WERI-Rb-1 (cell line): Measurements from ENCODE around the gene JPH3.

Experiments
- DNase-seq: peaks from one replicate; pipeline ENCODE4 v3.0.0-alpha.2; 2020
- H3K27ac ChIP-seq: fragments of 250-450 bp; sonication (Bioruptor Pico); 2 replicates; pipeline ENCODE4 v1.5.1; 2020; ENCODE audit warnings: mild to moderate bottlenecking, moderate library complexity
- H3K27me3 ChIP-seq: fragments of 250-450 bp; sonication (Bioruptor Pico); 2 replicates; pipeline ENCODE4 v1.5.1; 2021; ENCODE audit warnings: mild to moderate bottlenecking, low read depth, moderate library complexity; ENCODE audit not compliant: insufficient read depth, severe bottlenecking
- H3K36me3 ChIP-seq: fragments of 250-450 bp; sonication (Bioruptor Pico); 2 replicates; pipeline ENCODE4 v1.5.1; 2020; ENCODE audit warnings: mild to moderate bottlenecking, moderate library complexity
- H3K4me3 ChIP-seq: 2 replicates; pipeline ENCODE4 v1.5.1; 2011; ENCODE audit warnings: low read depth, mild to moderate bottlenecking, control low read depth, low read length
- H3K9me3 ChIP-seq: fragments of 250-450 bp; sonication (Bioruptor Pico); 2 replicates; pipeline ENCODE4 v1.5.1; 2021; ENCODE audit warnings: mild to moderate bottlenecking, moderate library complexity; ENCODE audit not compliant: severe bottlenecking
- TF ChIP-seq, protein P1 (sequence below): IDR thresholded peaks from 2 replicates; pipeline ENCODE4 v1.5.1; 2011; ENCODE audit warnings: low read depth, mild to moderate bottlenecking, control low read depth, inconsistent platforms, low read length

JPH3 gene

DNA sequence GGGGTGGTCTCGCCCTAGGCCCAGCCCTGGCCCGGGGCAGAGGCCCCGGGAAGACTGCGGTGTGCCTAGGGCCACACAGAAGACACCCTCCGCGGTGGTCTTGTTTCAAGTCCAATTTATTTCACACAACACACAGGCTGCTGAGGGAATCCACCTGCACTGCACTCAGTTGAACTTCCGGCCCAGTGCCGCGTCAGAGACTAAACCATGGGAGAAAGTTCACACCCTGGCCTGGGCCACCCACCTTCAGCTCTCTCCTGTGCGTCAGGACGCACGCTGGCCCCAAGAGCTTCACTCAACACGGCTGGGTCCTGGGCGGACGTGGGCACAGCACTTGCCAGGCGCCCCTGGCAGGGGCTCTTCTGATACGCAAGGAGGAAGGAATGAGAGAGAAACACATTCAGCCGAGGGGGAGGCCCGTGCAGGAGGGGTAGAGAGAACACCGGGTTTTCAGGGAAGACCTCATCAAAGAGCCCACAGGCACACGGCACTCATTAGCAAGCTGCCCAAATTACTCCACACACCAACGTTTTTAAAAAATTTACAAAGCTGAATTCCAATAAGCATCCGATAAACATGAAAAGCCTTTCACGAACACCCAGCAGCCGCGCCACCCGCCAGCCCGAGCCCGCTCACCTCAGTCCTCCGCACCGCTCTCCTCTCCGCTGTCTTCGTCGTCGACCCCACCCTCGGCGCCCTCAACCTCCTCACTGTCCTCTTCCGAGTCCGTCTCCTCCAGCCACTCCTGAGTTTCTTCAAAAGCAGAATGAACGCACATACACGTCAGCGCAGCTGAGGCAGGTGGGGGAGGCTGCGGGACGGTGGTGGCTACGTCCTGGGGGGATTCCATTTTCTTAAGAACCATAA is 105.6 kb downstream of the JPH3 start:
- H3K9me3 ChIP-seq: no peaks in the 10 kb centered on the region
- no peaks in the 10 kb centered on the region; the same call in 1 of the 2 replicates for H3K36me3 ChIP-seq
- TF ChIP-seq, protein P1, sequence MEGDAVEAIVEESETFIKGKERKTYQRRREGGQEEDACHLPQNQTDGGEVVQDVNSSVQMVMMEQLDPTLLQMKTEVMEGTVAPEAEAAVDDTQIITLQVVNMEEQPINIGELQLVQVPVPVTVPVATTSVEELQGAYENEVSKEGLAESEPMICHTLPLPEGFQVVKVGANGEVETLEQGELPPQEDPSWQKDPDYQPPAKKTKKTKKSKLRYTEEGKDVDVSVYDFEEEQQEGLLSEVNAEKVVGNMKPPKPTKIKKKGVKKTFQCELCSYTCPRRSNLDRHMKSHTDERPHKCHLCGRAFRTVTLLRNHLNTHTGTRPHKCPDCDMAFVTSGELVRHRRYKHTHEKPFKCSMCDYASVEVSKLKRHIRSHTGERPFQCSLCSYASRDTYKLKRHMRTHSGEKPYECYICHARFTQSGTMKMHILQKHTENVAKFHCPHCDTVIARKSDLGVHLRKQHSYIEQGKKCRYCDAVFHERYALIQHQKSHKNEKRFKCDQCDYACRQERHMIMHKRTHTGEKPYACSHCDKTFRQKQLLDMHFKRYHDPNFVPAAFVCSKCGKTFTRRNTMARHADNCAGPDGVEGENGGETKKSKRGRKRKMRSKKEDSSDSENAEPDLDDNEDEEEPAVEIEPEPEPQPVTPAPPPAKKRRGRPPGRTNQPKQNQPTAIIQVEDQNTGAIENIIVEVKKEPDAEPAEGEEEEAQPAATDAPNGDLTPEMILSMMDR: no peak
- no peaks in the 10 kb centered on the region for H3K27me3 ChIP-seq
- no peak overlapping the region for H3K27ac ChIP-seq
- H3K4me3 ChIP-seq: no peak overlapping the region
- no peak for DNase-seq

DNA sequence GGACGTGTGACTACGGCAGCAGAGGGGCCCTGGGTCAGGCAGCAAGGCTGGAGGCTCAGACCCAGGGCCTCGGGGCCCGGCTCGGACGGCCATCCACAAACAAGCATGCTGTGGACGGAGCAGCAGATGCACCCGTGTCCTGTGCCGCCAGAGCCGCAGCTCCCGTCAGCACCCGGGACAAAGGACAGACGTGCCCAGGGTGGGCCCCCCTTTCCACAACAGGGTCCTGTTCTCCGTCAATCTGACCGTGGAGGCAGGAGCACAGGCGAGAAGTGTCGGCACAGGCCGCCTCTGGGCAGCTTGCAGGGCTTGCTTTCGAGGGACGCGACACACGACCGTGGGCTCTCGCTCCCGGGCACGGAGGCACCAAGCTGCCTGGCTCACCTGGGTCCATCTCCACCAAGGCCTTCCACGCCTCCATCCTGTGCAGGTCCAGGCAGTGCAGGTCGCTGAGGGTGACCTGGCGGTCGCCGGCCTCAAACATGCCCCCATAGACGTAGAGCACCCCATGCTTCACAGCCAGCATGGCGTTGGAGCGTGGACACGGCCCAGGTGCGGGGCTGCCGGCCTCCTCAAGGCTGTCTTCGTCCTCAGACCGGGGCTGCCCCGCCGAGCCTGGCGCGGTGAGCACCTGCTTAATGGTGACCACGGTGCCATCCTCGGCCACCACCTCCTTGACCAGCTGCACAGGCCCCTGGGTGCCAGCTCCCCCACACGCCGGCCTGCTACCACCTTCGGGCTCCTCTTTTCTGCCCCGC is 106.8 kb downstream of the JPH3 start:
- DNase-seq: no peak
- TF ChIP-seq, protein P1: no peak
- Histone ChIP-seq H3K4me3 (no peak overlapping the region), H3K36me3 (no peaks in the 10 kb centered on the region), H3K9me3 (no peaks in the 10 kb centered on the region), H3K27me3 (no peaks in the 10 kb centered on the region), H3K27ac (no peak overlapping the region)

DNA sequence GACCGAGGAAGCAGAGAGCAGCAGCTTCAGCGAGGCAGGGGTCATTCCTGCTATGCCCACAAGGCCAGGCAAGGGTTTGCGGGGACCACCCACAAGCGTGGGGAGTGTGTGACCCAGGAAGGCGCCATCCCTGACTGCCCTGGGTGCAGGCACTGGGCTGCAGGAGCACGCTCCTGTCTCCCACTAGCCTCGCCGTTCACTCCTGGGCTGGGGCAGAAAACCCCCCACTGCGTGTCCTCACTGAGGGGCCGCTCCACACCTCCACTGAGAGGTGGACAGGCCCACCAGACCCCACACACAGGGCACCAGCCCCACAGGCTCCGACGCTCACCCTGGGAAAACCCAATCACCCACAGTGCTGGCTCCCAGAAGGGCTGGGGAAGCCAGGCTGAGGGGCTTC is 107.4 kb downstream of the JPH3 start:
- Histone ChIP-seq H3K36me3 (no peaks in the 10 kb centered on the region), H3K9me3 (no peaks in the 10 kb centered on the region), H3K27ac (no peak overlapping the region), H3K4me3 (no peak overlapping the region), H3K27me3 (no peaks in the 10 kb centered on the region)
- no peak for DNase-seq
- TF ChIP-seq, protein P1: no peak

DNA sequence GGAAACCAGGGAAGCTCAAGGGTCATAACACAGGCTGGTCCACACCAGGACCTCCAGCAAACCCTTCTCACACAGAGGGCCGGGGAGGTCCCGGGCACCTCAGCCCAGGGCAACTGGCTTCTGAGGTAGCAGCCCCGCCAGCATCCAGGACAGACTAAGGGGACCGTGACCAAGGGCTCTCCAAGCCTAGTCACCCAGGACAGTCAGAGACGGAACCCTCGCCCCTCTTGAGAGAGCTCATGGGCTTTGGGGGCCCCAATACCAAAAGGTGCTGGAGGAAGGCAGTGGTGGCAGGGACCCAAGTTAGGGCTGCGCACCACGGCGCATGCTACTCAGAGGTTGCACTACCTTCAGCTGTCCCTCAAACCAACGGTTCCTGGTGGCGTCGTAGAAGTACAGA is 108.6 kb downstream of the JPH3 start:
- H3K4me3 ChIP-seq: no peak overlapping the region
- H3K36me3 ChIP-seq: no peaks in the 10 kb centered on the region
- H3K27ac ChIP-seq: no peak overlapping the region
- H3K27me3 ChIP-seq: no peaks in the 10 kb centered on the region
- DNase-seq: no peak
- TF ChIP-seq, protein P1: no peak
- H3K9me3 ChIP-seq: no peaks in the 10 kb centered on the region

DNA sequence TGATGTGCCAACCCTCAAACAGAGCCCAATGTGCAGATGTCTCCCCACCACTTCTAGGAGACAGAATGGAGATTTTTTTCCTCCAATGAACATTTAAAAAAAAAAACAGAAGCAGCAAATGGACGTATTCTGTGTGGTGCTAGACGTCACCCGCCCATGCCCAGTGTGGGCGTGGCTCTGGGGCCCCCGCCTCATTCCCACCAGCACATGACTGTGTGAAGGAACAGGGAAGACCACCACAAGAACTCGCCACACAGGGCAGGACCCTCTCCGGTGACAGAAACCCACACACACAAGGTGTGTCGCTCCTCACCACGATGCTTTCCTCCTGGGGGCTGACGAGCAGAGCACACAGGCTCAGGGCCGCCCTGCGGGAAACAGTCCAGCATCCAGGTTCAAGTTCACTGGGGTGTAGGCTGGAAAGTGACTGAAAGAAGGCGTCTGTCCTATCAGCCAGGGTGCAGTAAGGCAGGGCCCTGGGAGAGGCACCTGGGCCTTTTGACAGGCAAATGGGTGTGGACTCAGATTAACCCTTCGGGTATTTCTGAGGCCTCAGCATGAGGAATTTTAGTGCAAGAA is 110.0 kb downstream of the JPH3 start:
- H3K36me3 ChIP-seq: no peaks in the 10 kb centered on the region

More for the DNA sequence above, 110.0 kb downstream of the JPH3 start:
- Histone ChIP-seq H3K4me3 (no peak overlapping the region), H3K27ac (no peak overlapping the region), H3K9me3 (no peaks in the 10 kb centered on the region), H3K27me3 (no peaks in the 10 kb centered on the region)
- TF ChIP-seq, protein P1: no peak
- DNase-seq: no peak
